ENCODE measurements around the gene YIPF5.
A peak's percentile ranks its signal among the peaks of the same experiment; 100 is the strongest.

YIPF5 gene

DNA sequence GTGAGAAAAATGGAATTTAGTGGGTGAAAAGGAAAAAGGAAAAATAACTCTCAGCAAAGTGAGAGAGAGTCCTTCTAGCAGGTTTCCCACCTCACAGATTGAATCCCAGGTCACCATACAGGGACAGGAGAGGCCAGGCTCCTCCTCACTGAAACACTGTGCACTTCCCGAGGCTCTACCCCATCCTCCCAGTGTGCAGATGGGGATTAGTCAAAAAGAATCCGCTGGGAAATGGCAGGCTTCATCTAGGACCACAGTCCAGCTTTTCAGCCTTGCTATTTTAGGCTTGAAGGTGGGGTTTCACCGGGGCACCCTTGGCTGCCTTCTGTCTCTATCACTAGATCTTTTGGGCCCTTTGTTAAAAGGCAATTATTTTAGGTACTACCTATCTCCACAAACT lies 47.8 kb downstream of the YIPF5 start:
- no peak for DNase-seq (ENCODE audit: low read depth)

DNA sequence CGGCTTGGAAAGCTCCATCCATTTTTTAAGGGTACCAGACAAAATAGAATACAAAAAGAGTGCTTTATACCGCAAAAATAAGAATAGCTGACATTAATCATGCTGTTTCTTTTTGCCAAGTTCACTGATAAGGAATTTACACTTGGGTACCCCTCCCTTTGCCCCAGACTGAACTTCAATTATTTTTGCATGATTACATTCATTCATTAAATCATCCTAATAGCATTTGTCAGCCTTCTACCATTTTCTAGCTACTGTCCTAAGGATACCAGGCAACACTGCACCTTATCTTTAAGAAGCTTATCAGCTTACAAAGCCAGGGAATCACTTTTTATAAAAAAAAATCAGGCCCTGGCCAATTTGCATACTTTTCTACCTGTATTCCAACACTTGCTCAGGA lies 48.4 kb downstream of the YIPF5 start:
- DNase-seq (ENCODE audit: low read depth), result no peak

GRCh38 chr5:144121577-144121976 lies 48.9 kb downstream of the YIPF5 start:
- DNase-seq (ENCODE audit: low read depth), result peak; percentile 31

DNA sequence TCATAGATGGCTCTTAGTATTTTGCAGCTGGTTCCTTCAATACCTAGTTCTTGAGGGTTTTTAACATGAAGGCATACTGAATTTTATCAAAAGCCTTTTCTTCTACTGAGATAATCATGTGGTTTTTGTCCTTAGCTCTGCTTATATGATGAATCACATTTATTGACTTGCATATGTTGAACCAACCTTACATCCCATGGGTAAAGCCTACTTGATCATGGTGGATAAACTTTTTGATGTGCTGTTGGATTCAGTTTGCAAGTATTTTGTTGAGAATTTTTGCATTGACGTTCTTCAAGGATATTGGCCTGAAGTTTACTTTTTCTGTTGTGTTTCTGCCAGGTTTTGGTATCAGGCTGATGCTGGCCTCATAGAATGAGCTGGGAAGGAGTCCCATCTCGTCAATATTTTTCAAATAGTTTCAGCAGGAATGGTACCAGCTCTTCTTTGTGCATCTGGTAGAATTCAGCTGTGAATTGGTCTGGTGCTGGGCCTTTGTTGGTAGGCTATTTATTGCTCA lies 49.7 kb downstream of the YIPF5 start:
- no peak for DNase-seq (ENCODE audit: low read depth)

DNA sequence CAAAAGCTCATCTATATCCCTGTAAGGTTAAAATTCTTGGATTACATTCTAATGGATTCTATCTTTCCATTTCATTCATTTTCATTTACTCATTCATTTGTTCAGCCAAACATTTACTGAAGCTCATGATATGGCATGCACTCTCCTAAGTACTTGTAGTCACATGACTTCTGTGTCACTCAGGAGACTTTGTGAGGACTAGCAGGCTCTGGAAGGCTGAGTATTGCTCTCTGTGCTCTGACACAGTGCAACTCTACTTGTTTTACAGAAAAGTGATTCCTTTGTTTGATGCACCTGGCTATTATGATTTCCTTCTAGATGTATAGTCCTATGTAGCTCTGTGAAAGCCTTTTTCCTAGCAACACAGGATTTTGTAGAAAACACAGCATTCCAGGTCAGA lies 53.0 kb downstream of the YIPF5 start:
- no peak for DNase-seq (ENCODE audit: low read depth)

GRCh38 chr5:144114571-144114970 lies 55.9 kb downstream of the YIPF5 start:
- DNase-seq (ENCODE audit: low read depth), result no peak

All from stromal cell of bone marrow (primary cell).